Skeletal muscle tissue (tissue), 4 donors: Measurements from ENCODE around the gene VIPR2. TPM values are rescaled to one million over a fixed set of nuclear protein-coding genes. Genes with fewer than 3 reads are reported as not detected.

Experiments
- H3K27ac ChIP-seq: one replicate; pipeline ENCODE4 v1.7.0; 2013; ENCODE audit warnings: mild to moderate bottlenecking, low read depth, low read length, inconsistent platforms
- H3K27me3 ChIP-seq, 3 donors: one replicate each; pipeline ENCODE4 v1.7.0; 2013; ENCODE audit warnings: low read length in 3 of 3; ENCODE audit not compliant: control insufficient read depth in 3 of 3, insufficient read depth in 3 of 3
- H3K36me3 ChIP-seq, 3 donors: one replicate each; pipeline ENCODE4 v1.7.0; 2013; ENCODE audit warnings: low read length in 3 of 3; ENCODE audit not compliant: control insufficient read depth in 3 of 3, insufficient read depth in 3 of 3
- H3K4me1 ChIP-seq, 3 donors: one replicate each; pipeline ENCODE4 v1.7.0; 2013; ENCODE audit warnings: low read length in 3 of 3, mild to moderate bottlenecking in 3 of 3; ENCODE audit not compliant: control insufficient read depth in 3 of 3, insufficient read depth in 3 of 3
- H3K4me3 ChIP-seq, 3 donors: one replicate each; pipeline ENCODE4 v1.7.0; 2013; ENCODE audit warnings: low read length in 3 of 3
- H3K9ac ChIP-seq, 3 donors: one replicate each; pipeline ENCODE4 v1.7.0; 2013; ENCODE audit warnings: low read length in 3 of 3, mild to moderate bottlenecking in 3 of 3, moderate library complexity in 2 of 3, low read depth in 1 of 3
- H3K9me3 ChIP-seq, 3 donors: one replicate each; pipeline ENCODE4 v1.7.0; 2013; ENCODE audit warnings: low read length in 3 of 3; ENCODE audit not compliant: control insufficient read depth in 3 of 3
- total RNA-seq: library from RNA; depleted of rRNA; stranded (reverse); fragments of >200 nt; gene quantifications from one replicate; pipeline ENCODE4 v1.2.3, GENCODE V29; 2014
- donor health status: Osteomylitis.

Gene VIPR2
- total RNA-seq, 1 donor from 2014 or later: 6.3 TPM

GRCh38 chr7:159062569-159062968, 82.1 kb downstream of the VIPR2 start:
- no peak overlapping the region for H3K27ac ChIP-seq
- H3K4me3 ChIP-seq: no peak overlapping the region
- H3K27me3 ChIP-seq: no peaks in the 10 kb centered on the region
- no peaks in the 10 kb centered on the region for H3K9me3 ChIP-seq
- no peak overlapping the region for H3K9ac ChIP-seq
- H3K4me1 ChIP-seq: peaks cover 6 to 7% (median 6%) of the 10 kb centered on the region in 3 donors
- no peaks in the 10 kb centered on the region for H3K36me3 ChIP-seq

DNA sequence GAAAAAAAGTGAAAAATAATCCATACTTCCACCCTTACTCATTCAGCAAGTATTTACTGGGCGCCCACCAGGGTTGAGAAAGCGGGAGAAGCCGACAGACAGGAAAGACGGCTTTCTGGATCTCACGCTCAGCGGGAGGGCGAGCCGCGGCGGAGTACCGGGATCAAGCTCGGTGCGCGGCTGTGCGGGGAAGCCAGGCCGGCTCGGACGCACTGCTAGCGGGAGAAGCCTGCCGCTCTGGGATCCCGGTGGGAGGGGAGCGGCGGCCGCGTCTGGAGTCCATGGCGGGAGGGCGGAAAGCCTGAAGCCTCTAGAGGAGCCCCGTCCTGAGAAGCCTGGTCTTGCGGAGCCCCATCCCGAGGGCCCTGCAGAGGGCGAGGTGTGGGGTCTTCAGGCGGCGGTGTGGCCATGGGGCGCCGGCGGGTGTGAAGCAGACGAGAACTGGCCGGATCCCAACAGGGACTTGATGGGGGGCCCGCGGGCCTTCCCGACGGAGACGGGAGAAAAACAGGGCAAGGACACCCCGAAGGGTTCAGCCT, 82.9 kb downstream of the VIPR2 start:
- Histone ChIP-seq H3K9ac (no peak overlapping the region), H3K27me3 (no peaks in the 10 kb centered on the region), H3K4me1 (peaks cover 0 to 2% (median 0%) of the 10 kb centered on the region in 3 donors), H3K9me3 (no peaks in the 10 kb centered on the region), H3K36me3 (no peaks in the 10 kb centered on the region), H3K4me3 (no peak overlapping the region), H3K27ac (no peak overlapping the region)

DNA sequence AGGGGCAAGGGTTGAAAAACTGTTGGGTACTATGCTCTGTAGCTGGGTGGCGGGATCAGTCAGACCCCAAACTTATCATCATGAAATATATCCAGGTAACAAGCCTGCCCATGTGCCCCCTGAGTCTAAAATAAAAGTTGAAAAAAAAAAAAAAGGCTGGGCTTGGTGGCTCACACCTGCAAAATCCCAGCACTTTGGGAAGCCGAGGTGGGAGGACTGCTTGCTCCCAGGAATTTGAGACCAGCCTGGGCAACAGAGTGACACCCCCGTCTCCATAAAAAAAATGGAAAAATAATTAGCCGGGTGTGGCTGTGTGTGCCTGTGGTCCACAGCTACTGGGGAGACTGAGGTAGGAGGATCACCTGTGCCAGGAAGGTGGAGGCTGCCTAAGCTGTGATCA, 83.5 kb downstream of the VIPR2 start:
- Histone ChIP-seq H3K27ac (no peak overlapping the region), H3K4me1 (peaks cover 0 to under 1% (median 0%) of the 10 kb centered on the region in 3 donors), H3K9ac (no peak overlapping the region), H3K9me3 (no peaks in the 10 kb centered on the region), H3K4me3 (no peak overlapping the region), H3K36me3 (no peaks in the 10 kb centered on the region), H3K27me3 (no peaks in the 10 kb centered on the region)

DNA sequence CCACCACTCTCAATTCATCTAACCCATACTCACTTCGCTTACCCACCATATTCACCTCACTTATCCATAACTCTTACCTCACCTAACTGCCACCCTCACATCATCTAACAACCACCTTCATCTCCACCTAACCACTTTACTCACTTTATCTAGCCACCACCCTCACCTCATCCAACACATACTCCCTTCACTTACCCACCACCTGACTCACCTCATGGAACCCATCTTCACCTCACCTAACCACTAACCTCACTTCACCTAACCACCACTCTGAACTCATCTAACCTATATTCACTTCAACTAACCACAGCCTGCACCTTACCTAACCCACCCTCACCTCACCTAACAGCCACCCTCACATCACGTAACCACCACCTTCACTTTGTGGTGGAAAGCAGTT, 84.2 kb downstream of the VIPR2 start:
- Histone ChIP-seq H3K4me3 (no peak overlapping the region), H3K27ac (no peak overlapping the region), H3K9me3 (no peaks in the 10 kb centered on the region), H3K36me3 (no peaks in the 10 kb centered on the region), H3K9ac (no peak overlapping the region), H3K27me3 (no peaks in the 10 kb centered on the region), H3K4me1 (no peaks in the 10 kb centered on the region)

- no peaks in the 10 kb centered on the region for H3K36me3 ChIP-seq
- no peak overlapping the region for H3K9ac ChIP-seq
- no peaks in the 10 kb centered on the region for H3K27me3 ChIP-seq
- no peak overlapping the region for H3K4me3 ChIP-seq
- H3K4me1 ChIP-seq: no peaks in the 10 kb centered on the region
- no peaks in the 10 kb centered on the region for H3K9me3 ChIP-seq
- no peak overlapping the region for H3K27ac ChIP-seq
Observed at GRCh38 chr7:159059629-159060028, 85.0 kb downstream of the VIPR2 start.

GRCh38 chr7:159057647-159058046, 87.0 kb downstream of the VIPR2 start:
- no peak overlapping the region for H3K4me3 ChIP-seq

DNA sequence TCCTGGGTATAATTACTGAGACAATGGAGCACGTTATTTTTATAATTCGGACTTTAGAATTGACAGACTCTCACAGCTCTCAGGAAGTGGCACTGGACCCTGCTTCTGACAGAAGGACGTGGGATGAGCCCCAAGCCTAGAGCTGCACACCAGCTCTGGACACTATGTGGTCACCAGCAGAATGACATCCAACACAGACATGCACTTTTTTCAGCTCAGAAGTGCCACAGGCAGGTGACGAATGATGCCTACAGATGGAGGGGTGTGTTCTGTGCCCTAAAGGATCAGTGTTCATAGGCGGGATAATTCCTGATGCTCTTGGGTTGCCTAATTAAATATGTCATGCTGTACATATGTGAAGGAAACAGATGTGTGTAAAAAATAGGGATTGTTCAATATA, 87.9 kb downstream of the VIPR2 start:
- H3K27me3 ChIP-seq: no peaks in the 10 kb centered on the region
- no peaks in the 10 kb centered on the region for H3K9me3 ChIP-seq
- H3K36me3 ChIP-seq: no peaks in the 10 kb centered on the region
- H3K9ac ChIP-seq: no peak overlapping the region
- H3K27ac ChIP-seq: no peak overlapping the region
- no peak overlapping the region for H3K4me3 ChIP-seq
- no peaks in the 10 kb centered on the region for H3K4me1 ChIP-seq

More at GRCh38 chr7:159057647-159058046, 87.0 kb downstream of the VIPR2 start:
- no peaks in the 10 kb centered on the region for H3K36me3 ChIP-seq
- no peak overlapping the region for H3K9ac ChIP-seq
- H3K27ac ChIP-seq: no peak overlapping the region
- H3K4me1 ChIP-seq: no peaks in the 10 kb centered on the region
- no peaks in the 10 kb centered on the region for H3K9me3 ChIP-seq
- no peaks in the 10 kb centered on the region for H3K27me3 ChIP-seq

DNA sequence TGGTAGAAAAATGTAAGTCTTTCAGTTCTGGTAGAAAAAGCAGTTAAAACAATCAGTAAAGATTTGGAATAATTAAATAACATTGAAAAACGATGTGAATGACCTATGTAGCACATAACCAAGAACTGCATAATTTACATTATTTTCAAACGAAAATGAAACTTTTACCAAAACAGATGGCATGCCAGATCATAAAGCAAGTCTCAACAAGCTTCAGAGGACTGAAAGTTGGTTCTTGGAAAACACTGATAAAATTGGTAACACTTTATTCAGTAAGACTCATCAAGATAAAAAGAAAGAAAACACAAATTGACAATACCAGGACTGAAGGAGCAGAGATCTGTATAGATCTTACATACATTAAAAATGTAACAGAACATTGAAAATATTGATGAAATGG, 92.8 kb downstream of the VIPR2 start:
- H3K36me3 ChIP-seq: no peaks in the 10 kb centered on the region
- no peak overlapping the region for H3K4me3 ChIP-seq
- no peaks in the 10 kb centered on the region for H3K27me3 ChIP-seq
- H3K27ac ChIP-seq: no peak overlapping the region
- no peaks in the 10 kb centered on the region for H3K4me1 ChIP-seq
- H3K9ac ChIP-seq: no peak overlapping the region
- no peaks in the 10 kb centered on the region for H3K9me3 ChIP-seq

DNA sequence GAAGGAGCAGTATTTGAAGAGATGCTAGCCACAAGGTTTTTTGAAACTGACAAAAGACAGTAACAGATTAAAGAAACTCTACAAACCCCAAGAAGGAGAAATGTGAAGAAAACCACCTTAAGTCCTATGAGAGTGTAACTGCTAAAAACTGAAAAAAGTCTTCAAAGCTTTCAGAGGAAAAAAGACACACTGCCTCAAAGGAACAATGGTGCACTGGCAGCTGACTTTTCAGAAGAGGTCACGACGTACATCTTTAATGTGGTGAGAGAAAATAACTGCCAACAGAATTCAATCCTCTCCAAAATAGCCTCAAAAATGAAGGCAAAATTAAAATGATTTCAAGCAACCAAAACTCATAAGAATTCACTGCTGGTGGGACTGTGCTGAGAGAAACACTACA, 94.0 kb downstream of the VIPR2 start:
- no peaks in the 10 kb centered on the region for H3K27me3 ChIP-seq
- H3K9me3 ChIP-seq: no peaks in the 10 kb centered on the region
- no peak overlapping the region for H3K9ac ChIP-seq
- H3K4me1 ChIP-seq: no peaks in the 10 kb centered on the region
- H3K4me3 ChIP-seq: no peak overlapping the region
- no peaks in the 10 kb centered on the region for H3K36me3 ChIP-seq
- H3K27ac ChIP-seq: no peak overlapping the region

DNA sequence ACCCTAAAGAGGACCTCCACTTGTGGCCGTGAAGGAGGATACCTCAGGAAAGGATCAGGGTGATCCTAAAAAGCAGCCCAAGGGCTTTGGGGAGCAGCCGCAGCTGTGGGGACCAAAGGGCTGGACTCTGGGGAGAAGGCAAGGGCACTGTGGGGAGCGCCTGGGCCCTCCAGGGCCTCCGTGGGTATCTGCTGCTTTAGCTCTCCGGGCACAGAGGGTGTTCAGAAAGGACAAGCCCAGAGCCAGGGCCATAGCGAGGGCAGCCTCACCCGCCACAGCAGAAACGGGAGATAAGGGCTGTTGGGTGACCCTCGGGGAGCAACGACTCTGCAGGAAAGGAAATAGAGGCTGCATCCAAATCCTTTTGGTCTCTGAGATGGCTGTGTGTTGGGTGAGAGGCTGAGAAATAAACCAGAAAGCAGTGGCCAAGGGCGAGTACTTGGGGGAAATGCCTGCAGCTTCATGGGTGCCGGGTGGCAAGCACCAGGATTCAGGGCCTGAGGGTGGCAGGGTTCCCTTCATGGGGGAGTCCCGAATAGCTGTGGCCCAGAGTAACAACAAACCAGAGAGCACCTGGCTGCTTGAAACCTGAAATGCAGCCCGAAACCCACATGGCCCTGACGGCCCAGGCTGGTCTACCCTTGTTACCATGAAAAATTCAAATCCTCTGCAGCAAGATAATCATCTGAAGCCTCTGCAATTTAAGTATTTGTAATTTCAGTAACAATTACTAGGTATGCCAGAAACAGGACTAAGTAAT, 95.2 kb downstream of the VIPR2 start:
- H3K4me1 ChIP-seq: no peaks in the 10 kb centered on the region
- H3K4me3 ChIP-seq: no peak overlapping the region
- H3K27me3 ChIP-seq: no peaks in the 10 kb centered on the region
- no peak overlapping the region for H3K9ac ChIP-seq
- no peaks in the 10 kb centered on the region for H3K36me3 ChIP-seq
- no peak overlapping the region for H3K27ac ChIP-seq
- H3K9me3 ChIP-seq: no peaks in the 10 kb centered on the region
